DMS114 treated with DMSO at 0.1 percent for 48 hours (cell line): ENCODE data around the gene SLIT3.

Experiments
- DNase-seq: peaks from one replicate; lab custom pipeline; 2025; ENCODE audit not compliant: unreplicated experiment; lab: John Stamatoyannopoulos, UW

The SLIT3 gene

GRCh38 chr5:168696611-168697010 is 604.3 kb downstream of the SLIT3 start:
- DNase-seq, result no peak

- no peak for DNase-seq
Observed at GRCh38 chr5:168695301-168695835, 605.6 kb downstream of the SLIT3 start.

GRCh38 chr5:168694289-168694688 is 606.6 kb downstream of the SLIT3 start:
- no peak for DNase-seq

GRCh38 chr5:168693883-168694282 is 607.1 kb downstream of the SLIT3 start:
- DNase-seq, result no peak

- no peak for DNase-seq
Observed at GRCh38 chr5:168693297-168693696, 607.6 kb downstream of the SLIT3 start.

- DNase-seq, result no peak
Observed at GRCh38 chr5:168691891-168692290, 609.0 kb downstream of the SLIT3 start.

GRCh38 chr5:168689260-168689659 is 611.7 kb downstream of the SLIT3 start:
- DNase-seq, result no peak

- no peak for DNase-seq
Observed at GRCh38 chr5:168686837-168687236, 614.1 kb downstream of the SLIT3 start.

- DNase-seq, result no peak
Observed at GRCh38 chr5:168685566-168685965, 615.4 kb downstream of the SLIT3 start.

GRCh38 chr5:168683927-168684295 is 617.0 kb downstream of the SLIT3 start:
- no peak for DNase-seq

- no peak for DNase-seq
Observed at GRCh38 chr5:168683247-168683926, 617.6 kb downstream of the SLIT3 start.

GRCh38 chr5:168681556-168682183 is 619.3 kb downstream of the SLIT3 start:
- no peak for DNase-seq

- no peak for DNase-seq
Observed at GRCh38 chr5:168680395-168680794, 620.5 kb downstream of the SLIT3 start.

GRCh38 chr5:168679515-168679920 is 621.4 kb downstream of the SLIT3 start:
- DNase-seq, result peak; percentile 74

GRCh38 chr5:168676501-168676900 is 624.4 kb downstream of the SLIT3 start:
- DNase-seq, result no peak

- DNase-seq, result no peak
Observed at GRCh38 chr5:168675883-168676408, 625.0 kb downstream of the SLIT3 start.

GRCh38 chr5:168674893-168675482 is 626.0 kb downstream of the SLIT3 start:
- DNase-seq, result no peak

GRCh38 chr5:168672888-168673287 is 628.1 kb downstream of the SLIT3 start:
- DNase-seq, result no peak

GRCh38 chr5:168672016-168672415 is 628.9 kb downstream of the SLIT3 start:
- DNase-seq, result no peak

GRCh38 chr5:168670881-168671575 is 629.9 kb downstream of the SLIT3 start:
- DNase-seq, result no peak

- no peak for DNase-seq
Observed at GRCh38 chr5:168669668-168670378, 631.1 kb downstream of the SLIT3 start.
